Measurements from ENCODE around the gene PLXNA2. TPM values are rescaled to one million over a fixed set of nuclear protein-coding genes. Genes with fewer than 3 reads are reported as not detected.
A peak's percentile ranks its signal among the peaks of the same experiment; 100 is the strongest.

PLXNA2 gene
- total and polyA plus RNA-seq, 7 donors = 4.4 to 33.6 (median 20.8) TPM

- DNase-seq (peak in 1 of 2 donors; percentile 39), ATAC-seq (peak in 3 of 4 donors; percentile 37 to 53 (median 49))
- Histone ChIP-seq H3K9me3 (no peaks in the 10 kb centered on the region), H3K4me1 (peaks cover 27% of the 10 kb centered on the region), H3K4me3 (no peak overlapping the region), H3K36me3 (ENCODE audit: insufficient read depth in 1 of 2, low read depth in 1 of 2) (peaks cover 0 to 42% of the 10 kb centered on the region in 2 donors), H3K27me3 (ENCODE audit: insufficient read depth in 3 of 3, low read length in 2 of 3) (no peaks in the 10 kb centered on the region), H3K27ac (peak overlapping the region; percentile 46)
- intact Hi-C loops (cut with DNase I) = no loop called here
- WGBS, 3 donors = 67 to 71% (median 67%) methylated on average over 10 of the region's 10 CpGs
- TF ChIP-seq CTCF (IDR thresholded peaks at IDR 0.05) = no peak
These were observed 36.6 kb downstream of the PLXNA2 start for GRCh38 chr1:208207388-208208131.

- no peak for ATAC-seq
- Histone ChIP-seq H3K27ac (peak overlapping the region; percentile 15), H3K4me3 (no peak overlapping the region), H3K4me1 (peaks cover 31% of the 10 kb centered on the region), H3K9me3 (no peaks in the 10 kb centered on the region), H3K27me3 (ENCODE audit: insufficient read depth in 3 of 3, low read length in 2 of 3) (no peaks in the 10 kb centered on the region), H3K36me3 (ENCODE audit: insufficient read depth in 1 of 2, low read depth in 1 of 2) (peaks cover 0 to 42% of the 10 kb centered on the region in 2 donors)
- intact Hi-C loops (cut with DNase I) = no loop called here
- 91 to 95% (median 95%) methylated on average over 5 of the region's 5 CpGs for WGBS, 3 donors
- no peak for TF ChIP-seq CTCF (IDR thresholded peaks at IDR 0.05)
- no peak for DNase-seq
These were observed 38.0 kb downstream of the PLXNA2 start for GRCh38 chr1:208206092-208206698.

GRCh38 chr1:208205216-208206013 is 38.8 kb downstream of the PLXNA2 start:
- no peak for TF ChIP-seq CTCF (IDR thresholded peaks at IDR 0.05)
- Histone ChIP-seq H3K36me3 (ENCODE audit: insufficient read depth in 1 of 2, low read depth in 1 of 2) (peaks cover 0 to 42% of the 10 kb centered on the region in 2 donors), H3K4me1 (peaks cover 37% of the 10 kb centered on the region), H3K4me3 (no peak overlapping the region), H3K27ac (peak overlapping the region; percentile 4), H3K9me3 (no peaks in the 10 kb centered on the region), H3K27me3 (ENCODE audit: insufficient read depth in 3 of 3, low read length in 2 of 3) (no peaks in the 10 kb centered on the region)
- intact Hi-C loops (cut with DNase I) = no loop called here
- WGBS, 3 donors = 73 to 81% (median 78%) methylated on average over 5 of the region's 5 CpGs
- ATAC-seq = no peak
- no peak for DNase-seq

- ATAC-seq = no peak
- DNase-seq = no peak
- Histone ChIP-seq H3K27ac (peak overlapping the region; percentile 54), H3K9me3 (no peaks in the 10 kb centered on the region), H3K36me3 (ENCODE audit: insufficient read depth in 1 of 2, low read depth in 1 of 2) (peaks cover 0 to 37% of the 10 kb centered on the region in 2 donors), H3K4me3 (no peak overlapping the region), H3K27me3 (ENCODE audit: insufficient read depth in 3 of 3, low read length in 2 of 3) (no peaks in the 10 kb centered on the region), H3K4me1 (peaks cover 37% of the 10 kb centered on the region)
- whole genome bisulfite sequencing, 3 donors = 59 to 74% (median 63%) methylated on average over 2 of the region's 2 CpGs
- intact Hi-C loops (cut with DNase I) = loop anchor here in 1 of 2 donors (5.0 kb wide), 1 partner anchor 38 kb away; the partner anchor contains the start of gene PLXNA2
- TF ChIP-seq CTCF (IDR thresholded peaks at IDR 0.05) = no peak
These were observed 39.4 kb downstream of the PLXNA2 start for GRCh38 chr1:208204779-208205178.

Measured in psoas muscle (tissue), 8 donors.